RWPE2 (cell line): Measurements from ENCODE around the gene SLC22A8.
A peak's percentile ranks its signal among the peaks of the same experiment; 100 is the strongest.

Experiments
- ATAC-seq: fragments of 200-7000 bp; cut with Tn5 transposase; 3 replicates; pipeline ENCODE4 v1.9.1; 2021; ENCODE audit warnings: low read depth
- DNase-seq: peaks from one replicate; pipeline ENCODE4 v3.0.0-alpha.2; 2020; ENCODE audit warnings: low spot score
- H3K27ac ChIP-seq: fragments of 450-650 bp; 2 replicates; pipeline ENCODE4 v1.5.1; 2017; ENCODE audit warnings: mild to moderate bottlenecking; ENCODE audit not compliant: poor library complexity, severe bottlenecking
- H3K27me3 ChIP-seq: fragments of 250-450 bp; sonication (Bioruptor Pico); 2 replicates; pipeline ENCODE4 v1.5.1; 2021; ENCODE audit warnings: mild to moderate bottlenecking, moderate library complexity; ENCODE audit not compliant: insufficient read depth, poor library complexity, severe bottlenecking
- H3K36me3 ChIP-seq: fragments of 250-450 bp; sonication (Bioruptor Pico); 2 replicates; pipeline ENCODE4 v1.5.1; 2020; ENCODE audit warnings: low read depth, mild to moderate bottlenecking, moderate library complexity
- H3K4me1 ChIP-seq: fragments of 250-450 bp; sonication (Bioruptor Pico); 2 replicates; pipeline ENCODE4 v1.5.1; 2021; ENCODE audit warnings: mild to moderate bottlenecking, moderate library complexity; ENCODE audit not compliant: insufficient read depth, poor library complexity, severe bottlenecking
- H3K4me3 ChIP-seq: fragments of 250-450 bp; sonication (Bioruptor Pico); 2 replicates; pipeline ENCODE4 v1.5.1; 2021; ENCODE audit warnings: mild to moderate bottlenecking, moderate library complexity; ENCODE audit not compliant: severe bottlenecking
- H3K9me3 ChIP-seq: fragments of 250-450 bp; sonication (Bioruptor Pico); 2 replicates; pipeline ENCODE4 v1.5.1; 2021; ENCODE audit warnings: mild to moderate bottlenecking, moderate library complexity; ENCODE audit not compliant: severe bottlenecking
- TF ChIP-seq, protein P1 (sequence below): fragments of 450-650 bp; IDR thresholded peaks from one replicate; pipeline ENCODE4 v1.5.1; 2017; ENCODE audit warnings: mild to moderate bottlenecking, moderate library complexity; ENCODE audit not compliant: poor library complexity, severe bottlenecking

SLC22A8 gene

DNA sequence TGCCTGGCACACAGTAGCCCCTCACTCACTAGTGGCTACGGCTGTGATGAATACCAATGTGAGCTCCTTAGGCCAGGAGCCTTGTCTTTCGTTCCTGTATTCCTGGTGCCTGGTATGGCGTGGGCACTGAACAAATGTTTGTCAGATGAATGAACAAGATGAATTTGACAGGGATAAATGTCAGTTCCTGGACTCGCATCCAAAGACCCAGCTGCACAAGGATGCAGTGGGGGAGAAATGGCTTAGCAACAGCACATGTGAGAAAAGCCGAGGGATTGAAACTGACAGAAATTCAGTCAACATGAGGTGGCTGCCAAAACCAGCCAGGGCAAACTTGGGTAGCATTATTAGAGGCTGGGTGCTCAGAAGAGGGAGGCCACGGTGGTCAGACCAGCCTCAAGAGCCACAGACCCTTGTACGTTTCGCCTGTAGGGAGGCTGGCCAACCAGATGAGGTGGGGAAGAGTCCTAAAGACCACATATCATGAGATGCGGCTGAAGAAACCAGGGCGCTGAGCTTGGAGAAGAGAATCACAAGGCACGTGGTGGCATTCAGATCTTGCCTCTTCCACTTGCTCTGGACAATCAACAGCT, 7.7 kb upstream of the SLC22A8 start:
- Histone ChIP-seq H3K4me1 (no peaks in the 10 kb centered on the region), H3K4me3 (no peak overlapping the region), H3K36me3 (no peaks in the 10 kb centered on the region), H3K27me3 (no peaks in the 10 kb centered on the region), H3K9me3 (no peaks in the 10 kb centered on the region), H3K27ac (no peak overlapping the region)
- TF ChIP-seq, protein P1, sequence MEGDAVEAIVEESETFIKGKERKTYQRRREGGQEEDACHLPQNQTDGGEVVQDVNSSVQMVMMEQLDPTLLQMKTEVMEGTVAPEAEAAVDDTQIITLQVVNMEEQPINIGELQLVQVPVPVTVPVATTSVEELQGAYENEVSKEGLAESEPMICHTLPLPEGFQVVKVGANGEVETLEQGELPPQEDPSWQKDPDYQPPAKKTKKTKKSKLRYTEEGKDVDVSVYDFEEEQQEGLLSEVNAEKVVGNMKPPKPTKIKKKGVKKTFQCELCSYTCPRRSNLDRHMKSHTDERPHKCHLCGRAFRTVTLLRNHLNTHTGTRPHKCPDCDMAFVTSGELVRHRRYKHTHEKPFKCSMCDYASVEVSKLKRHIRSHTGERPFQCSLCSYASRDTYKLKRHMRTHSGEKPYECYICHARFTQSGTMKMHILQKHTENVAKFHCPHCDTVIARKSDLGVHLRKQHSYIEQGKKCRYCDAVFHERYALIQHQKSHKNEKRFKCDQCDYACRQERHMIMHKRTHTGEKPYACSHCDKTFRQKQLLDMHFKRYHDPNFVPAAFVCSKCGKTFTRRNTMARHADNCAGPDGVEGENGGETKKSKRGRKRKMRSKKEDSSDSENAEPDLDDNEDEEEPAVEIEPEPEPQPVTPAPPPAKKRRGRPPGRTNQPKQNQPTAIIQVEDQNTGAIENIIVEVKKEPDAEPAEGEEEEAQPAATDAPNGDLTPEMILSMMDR: no peak
- no peak for DNase-seq
- ATAC-seq: no peak

DNA sequence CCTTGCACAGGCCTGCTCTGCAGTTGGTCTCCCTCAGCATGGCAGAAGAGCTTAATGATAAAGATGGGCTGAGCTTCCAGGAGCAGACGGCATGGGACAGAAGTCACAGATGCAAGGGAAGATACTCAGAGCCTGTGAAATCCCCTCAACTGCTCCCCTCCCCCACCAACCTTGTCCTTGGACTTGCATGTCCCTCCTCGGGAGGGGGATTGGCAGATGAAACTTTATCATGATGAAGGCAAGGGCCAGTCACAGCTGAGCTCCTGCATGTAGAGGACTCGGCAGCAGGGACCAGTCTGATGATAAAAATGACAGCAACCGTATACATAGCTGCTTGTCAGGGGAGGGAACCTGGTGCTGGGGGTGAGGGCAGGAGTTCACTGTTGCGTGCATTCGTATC, 6.8 kb upstream of the SLC22A8 start:
- H3K27me3 ChIP-seq: no peaks in the 10 kb centered on the region
- no peaks in the 10 kb centered on the region for H3K4me1 ChIP-seq
- no peak for ATAC-seq
- H3K9me3 ChIP-seq: no peaks in the 10 kb centered on the region
- no peak for DNase-seq
- H3K36me3 ChIP-seq: no peaks in the 10 kb centered on the region
- no peak overlapping the region for H3K4me3 ChIP-seq
- TF ChIP-seq, protein P1: no peak
- H3K27ac ChIP-seq: no peak overlapping the region

- no peaks in the 10 kb centered on the region for H3K4me1 ChIP-seq
- H3K36me3 ChIP-seq: no peaks in the 10 kb centered on the region
- no peaks in the 10 kb centered on the region for H3K9me3 ChIP-seq
- H3K4me3 ChIP-seq: no peak overlapping the region
- H3K27me3 ChIP-seq: no peaks in the 10 kb centered on the region
- no peak overlapping the region for H3K27ac ChIP-seq
- no peak for ATAC-seq
- TF ChIP-seq, protein P1: peak; percentile 46
- no peak for DNase-seq
Observed at GRCh38 chr11:63020671-63021291, 5.1 kb upstream of the SLC22A8 start.

GRCh38 chr11:63019506-63019905, 3.9 kb upstream of the SLC22A8 start:
- Histone ChIP-seq H3K4me3 (no peak overlapping the region), H3K36me3 (no peaks in the 10 kb centered on the region), H3K27me3 (no peaks in the 10 kb centered on the region), H3K4me1 (no peaks in the 10 kb centered on the region), H3K9me3 (no peaks in the 10 kb centered on the region), H3K27ac (no peak overlapping the region)
- ATAC-seq (no peak), DNase-seq (no peak)
- TF ChIP-seq, protein P1: no peak

DNA sequence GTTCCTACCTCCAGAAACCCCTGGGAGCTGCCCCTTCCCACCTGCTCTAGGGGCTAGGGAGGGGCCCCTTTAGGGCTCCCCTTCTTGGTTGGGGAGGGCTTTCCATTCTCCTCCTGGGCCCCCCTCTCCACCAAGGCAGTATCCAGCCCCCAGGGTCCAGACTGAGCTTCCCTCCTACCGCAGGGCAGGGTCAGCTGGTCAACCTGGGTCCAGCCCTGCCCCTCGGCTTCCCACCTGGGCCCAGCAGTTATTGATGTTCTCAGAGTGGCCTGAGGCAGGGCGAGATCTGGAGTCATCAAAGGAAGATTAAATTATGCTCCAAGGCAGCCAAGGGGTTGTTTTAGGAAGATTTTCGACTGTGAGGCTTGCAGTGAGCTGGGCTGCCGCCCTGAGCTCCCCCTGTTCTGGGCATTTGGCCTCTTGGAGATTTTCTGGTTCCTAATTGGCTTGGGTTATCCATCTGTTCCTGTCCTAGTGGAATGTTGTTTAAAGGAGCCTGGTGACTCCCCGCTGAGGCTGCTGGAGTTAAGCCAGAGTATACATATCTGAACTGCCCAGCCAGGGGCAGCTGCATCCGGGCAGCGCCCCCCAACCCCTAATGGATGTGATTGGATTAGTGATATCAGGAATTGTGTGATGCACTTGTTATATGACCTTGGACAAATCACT, 1.8 kb upstream of the SLC22A8 start:
- no peaks in the 10 kb centered on the region for H3K9me3 ChIP-seq
- no peaks in the 10 kb centered on the region for H3K27me3 ChIP-seq
- no peak overlapping the region for H3K27ac ChIP-seq
- H3K4me3 ChIP-seq: no peak overlapping the region
- H3K36me3 ChIP-seq: no peaks in the 10 kb centered on the region
- no peaks in the 10 kb centered on the region for H3K4me1 ChIP-seq
- ATAC-seq (no peak), DNase-seq (no peak)
- TF ChIP-seq, protein P1: no peak
